K562 (cell line): Measurements from ENCODE around the gene PPM1F. TPM values are rescaled to one million over a fixed set of nuclear protein-coding genes. Genes with fewer than 3 reads are reported as not detected.

Experiments used
- CAMTA2 ChIP-seq: fragments of 250-450 bp; sonication (Bioruptor Pico); conservative IDR thresholded peaks from 2 replicates; pipeline ENCODE4 v1.5.1; 2022
- CHD2 ChIP-seq: IDR thresholded peaks from 2 replicates; pipeline ENCODE4 v1.6.1; 2011; ENCODE audit warnings: low read depth, low read length
- CREBBP ChIP-seq: IDR thresholded peaks from one replicate; pipeline ENCODE4 v1.6.1; 2012; ENCODE audit warnings: low read depth, mild to moderate bottlenecking, control low read depth, inconsistent platforms, low read length
- DIDO1 ChIP-seq: fragments of 450-650 bp; IDR thresholded peaks from 2 replicates; pipeline ENCODE4 v1.6.1; 2016; ENCODE audit warnings: low read depth, missing biosample characterization, missing genetic modification characterization
- E4F1 ChIP-seq: fragments of 250-450 bp; sonication (Bioruptor Pico); IDR thresholded peaks from 2 replicates; pipeline ENCODE4 v1.5.0; 2021; ENCODE audit warnings: mild to moderate bottlenecking, borderline replicate concordance
- ETV6 ChIP-seq, 3 experiments: fragments of 150-350 bp in 1 of 3; sonication (generic) in 1 of 3; formaldehyde crosslinking in 1 of 3; IDR thresholded peaks; 2 replicates each; pipeline versions ENCODE4 v1.6.1 to v1.8.0; 2014 to 2022; ENCODE audit warnings: borderline replicate concordance in 2 of 3, low read depth in 2 of 3, antibody characterized with exemption in 1 of 3, low read length in 1 of 3, mild to moderate bottlenecking in 1 of 3, missing genetic modification reagents in 1 of 3
- GATA2 ChIP-seq: sonication (generic); formaldehyde crosslinking; IDR thresholded peaks from 2 replicates; pipeline ENCODE4 v1.4.0; 2020; ENCODE audit warnings: mild to moderate bottlenecking, missing genetic modification reagents
- JUN ChIP-seq, 2 experiments: sonication (generic) in 1 of 2; formaldehyde crosslinking in 1 of 2; IDR thresholded peaks; 2 replicates each; pipeline versions ENCODE4 v1.6.1 to v1.8.0; 2012 to 2022; ENCODE audit warnings: borderline replicate concordance in 2 of 2, mild to moderate bottlenecking in 2 of 2, improper control_type of control experiment in 1 of 2, low read depth in 1 of 2, low read length in 1 of 2, missing genetic modification reagents in 1 of 2
- MEF2A ChIP-seq: IDR thresholded peaks from 2 replicates; pipeline ENCODE4 v1.6.1; 2011; ENCODE audit warnings: low read depth, mild to moderate bottlenecking, low read length, moderate library complexity; ENCODE audit not compliant: control insufficient read depth
- NUFIP1 ChIP-seq: fragments of 450-650 bp; IDR thresholded peaks from 2 replicates; pipeline ENCODE4 v1.6.1; 2018; ENCODE audit not compliant: partially characterized antibody
- POLR2AphosphoS2 ChIP-seq: IDR thresholded peaks from 2 replicates; pipeline ENCODE4 v1.6.1; 2012; ENCODE audit warnings: low read length, improper control_type of control experiment
- POU5F1 ChIP-seq: fragments of 150-350 bp; IDR thresholded peaks from 2 replicates; pipeline ENCODE4 v1.6.1; 2014; ENCODE audit warnings: borderline replicate concordance, low read length, low read depth, mild to moderate bottlenecking; ENCODE audit not compliant: partially characterized antibody
- RBM15 ChIP-seq: fragments of 200-400 bp; formaldehyde crosslinking; IDR thresholded peaks from 2 replicates; pipeline ENCODE4 v1.6.1; 2018; ENCODE audit warnings: mild to moderate bottlenecking, low read length, moderate library complexity; ENCODE audit not compliant: insufficient read depth
- RBM17 ChIP-seq: fragments of 200-400 bp; formaldehyde crosslinking; IDR thresholded peaks from 2 replicates; pipeline ENCODE4 v1.6.1; 2017; ENCODE audit warnings: low read depth, mild to moderate bottlenecking, low read length, borderline replicate concordance
- SMAD2 ChIP-seq: fragments of 150-350 bp; IDR thresholded peaks from 2 replicates; pipeline ENCODE4 v1.6.1; 2014; ENCODE audit warnings: low read depth, mild to moderate bottlenecking, low read length
- SMC3 ChIP-seq: conservative IDR thresholded peaks from 2 replicates; pipeline ENCODE4 v1.6.1; 2011; ENCODE audit warnings: low read depth, low read length, improper control_type of control experiment; ENCODE audit not compliant: insufficient read depth
- SPI1 ChIP-seq: IDR thresholded peaks from 2 replicates; pipeline ENCODE4 v1.6.1; 2011; ENCODE audit warnings: low read depth, low read length, control low read depth, borderline replicate concordance
- TFAP4 ChIP-seq: sonication (generic); formaldehyde crosslinking; IDR thresholded peaks from 2 replicates; pipeline ENCODE4 v1.8.0; 2022; ENCODE audit warnings: missing genetic modification reagents, mild to moderate bottlenecking, moderate library complexity, borderline replicate concordance
- XRCC4 ChIP-seq: IDR thresholded peaks from one replicate; pipeline ENCODE4 v1.6.1; 2011; ENCODE audit not compliant: insufficient read depth, insufficient read length; ENCODE audit errors: extremely low read depth
- ZNF174 ChIP-seq: fragments of 250-450 bp; sonication (Bioruptor Pico); IDR thresholded peaks from 2 replicates; pipeline ENCODE4 v1.4.0; 2020; ENCODE audit warnings: mild to moderate bottlenecking
- ZNF316 ChIP-seq: fragments of 450-650 bp; IDR thresholded peaks from 2 replicates; pipeline ENCODE4 v1.6.1; 2016
- ZNF740 ChIP-seq, 3 experiments: fragments of 200-800 bp in 1 of 3; sonication (Bioruptor generic) in 1 of 3; sonication (generic) in 1 of 3; formaldehyde crosslinking in 1 of 3; IDR thresholded peaks; 2 replicates each; pipeline versions ENCODE4 v1.6.1 to v1.8.0; 2016 to 2022; ENCODE audit warnings: mild to moderate bottlenecking in 2 of 3, missing compliant biosample characterization in 2 of 3, missing genetic modification characterization in 2 of 3, missing genetic modification reagents in 1 of 3
- polyA plus RNA-seq, 8 experiments: library from polyadenylated mRNA; depleted of rRNA in 4 of 8; stranded (reverse) in 5 of 8; unstranded in 3 of 8; fragments of >200 nt; fragmentation: Nextera tagmentation in 2 of 8; fragmentation: Illumina TruSeq in 1 of 8; extraction: Ambion mirVana in 2 of 8; extraction: Trizol in 1 of 8; gene quantifications; 2 replicates each; pipeline versions ENCODE4 v1.2.1 to v1.2.3, GENCODE V29; 2011 to 2014; ENCODE audit warnings: inconsistent platforms in 1 of 8, missing spikeins in 1 of 8
- total RNA-seq, 7 experiments: library from RNA; depleted of rRNA in 6 of 7; stranded (reverse); fragments of >200 nt in 6 of 7; fragmentation: Illumina TruSeq in 2 of 7; extraction: Trizol in 2 of 7; gene quantifications; 2 replicates each; pipeline versions ENCODE4 v1.2.1 to v1.2.3, GENCODE V29; 2011 to 2021; ENCODE audit warnings: low replicate concordance in 1 of 7

Gene PPM1F
- total and polyA plus RNA-seq, 9 of the 15 experiments (the other 6 are each of a cell fraction or from before 2014, with no cell fraction given): 2.1 to 159 (median 64.0) TPM

GRCh38 chr22:21938071-21938822 is 14.4 kb downstream of the PPM1F start (continued):
- TF ChIP-seq MEF2A: no peak
- peak; percentile 100 for TF ChIP-seq SMC3
- 0 out of 2 replicates have a peak, but pooled peaks have one; percentile 97 for TF ChIP-seq SMAD2
- no peak for TF ChIP-seq DIDO1
- TF ChIP-seq ETV6 (IDR thresholded peaks at IDR 0.05; ENCODE audit: borderline replicate concordance in 1 of 2, low read depth in 2 of 2, low read length in 1 of 2): peak in 1 of 2 experiments; percentile 100; a peak in 2 of 4 replicates
- no peak for TF ChIP-seq ETV6 (CRISPR knock-in tag; IDR thresholded peaks at IDR 0.05; ENCODE audit: borderline replicate concordance)
- no peak for TF ChIP-seq TFAP4
- TF ChIP-seq CHD2: peak; percentile 74
- no peak for TF ChIP-seq RBM17
- no peak for TF ChIP-seq E4F1 (CRISPR knock-in tag)
- no peak for TF ChIP-seq ZNF174 (CRISPR knock-in tag)
- peak; percentile 65; the same call in 1 of the 2 replicates for TF ChIP-seq POLR2AphosphoS2
- no peak for TF ChIP-seq ZNF316
- TF ChIP-seq RBM15: no peak
- TF ChIP-seq SPI1: peak; percentile 92
- no peak for TF ChIP-seq CREBBP
- no peak for TF ChIP-seq ZNF740 (CRISPR knock-in tag; IDR thresholded peaks at IDR 0.05)
- TF ChIP-seq ZNF740 (tag; IDR thresholded peaks at IDR 0.05): no peak
- TF ChIP-seq GATA2 (CRISPR knock-in tag): no peak
- TF ChIP-seq NUFIP1: no peak
- TF ChIP-seq JUN (IDR thresholded peaks at IDR 0.05; ENCODE audit: borderline replicate concordance, low read depth, low read length): peak; percentile 94
- no peak for TF ChIP-seq JUN (CRISPR knock-in tag; IDR thresholded peaks at IDR 0.05; ENCODE audit: borderline replicate concordance)
- no peak for TF ChIP-seq CAMTA2 (CRISPR knock-in tag)
- TF ChIP-seq POU5F1: peak; percentile 79
- no peak for TF ChIP-seq XRCC4
